AG09319 (cell line): ENCODE results near the gene SCFD1.

Experiments used
- DNase-seq: peaks from one replicate; pipeline ENCODE4 v3.0.0-alpha.2; 2010; ENCODE audit warnings: low read depth; ENCODE audit errors: extremely low read depth
- TF ChIP-seq, protein P1 (sequence below): IDR thresholded peaks from 2 replicates; pipeline ENCODE4 v1.5.1; 2011; ENCODE audit warnings: low read depth, mild to moderate bottlenecking, inconsistent platforms, low read length, moderate library complexity

SCFD1 gene

GRCh38 chr14:30759172-30760125, 137.3 kb downstream of the SCFD1 start:
- TF ChIP-seq, protein P1, sequence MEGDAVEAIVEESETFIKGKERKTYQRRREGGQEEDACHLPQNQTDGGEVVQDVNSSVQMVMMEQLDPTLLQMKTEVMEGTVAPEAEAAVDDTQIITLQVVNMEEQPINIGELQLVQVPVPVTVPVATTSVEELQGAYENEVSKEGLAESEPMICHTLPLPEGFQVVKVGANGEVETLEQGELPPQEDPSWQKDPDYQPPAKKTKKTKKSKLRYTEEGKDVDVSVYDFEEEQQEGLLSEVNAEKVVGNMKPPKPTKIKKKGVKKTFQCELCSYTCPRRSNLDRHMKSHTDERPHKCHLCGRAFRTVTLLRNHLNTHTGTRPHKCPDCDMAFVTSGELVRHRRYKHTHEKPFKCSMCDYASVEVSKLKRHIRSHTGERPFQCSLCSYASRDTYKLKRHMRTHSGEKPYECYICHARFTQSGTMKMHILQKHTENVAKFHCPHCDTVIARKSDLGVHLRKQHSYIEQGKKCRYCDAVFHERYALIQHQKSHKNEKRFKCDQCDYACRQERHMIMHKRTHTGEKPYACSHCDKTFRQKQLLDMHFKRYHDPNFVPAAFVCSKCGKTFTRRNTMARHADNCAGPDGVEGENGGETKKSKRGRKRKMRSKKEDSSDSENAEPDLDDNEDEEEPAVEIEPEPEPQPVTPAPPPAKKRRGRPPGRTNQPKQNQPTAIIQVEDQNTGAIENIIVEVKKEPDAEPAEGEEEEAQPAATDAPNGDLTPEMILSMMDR, result no peak
- no peak for DNase-seq

- DNase-seq, result no peak
- TF ChIP-seq, protein P1, result no peak
Measured at GRCh38 chr14:30763891-30764290, 141.8 kb downstream of the SCFD1 start.

GRCh38 chr14:30767624-30768023, 145.5 kb downstream of the SCFD1 start:
- TF ChIP-seq, protein P1, result no peak
- no peak for DNase-seq

GRCh38 chr14:30768791-30769190, 146.7 kb downstream of the SCFD1 start:
- TF ChIP-seq, protein P1, result no peak

DNA sequence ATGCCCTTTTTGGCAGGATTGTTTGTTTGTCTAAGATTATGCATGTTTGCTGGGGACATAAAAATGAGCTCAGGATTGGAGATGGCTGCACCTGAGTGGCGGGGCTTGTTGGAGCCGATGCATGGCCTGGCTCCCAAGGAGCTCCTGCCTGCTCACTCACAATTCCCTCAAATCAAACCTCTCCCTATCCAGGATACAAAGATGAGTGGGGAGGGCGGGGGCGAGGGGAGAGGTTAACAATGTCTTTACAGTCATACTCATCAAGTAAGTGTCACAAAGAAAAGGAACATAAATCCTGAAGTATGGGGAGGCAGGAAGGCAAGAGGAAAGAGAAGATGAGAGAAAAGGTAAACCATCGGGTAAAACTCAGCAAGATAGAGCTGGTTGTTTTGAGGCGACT, 148.3 kb downstream of the SCFD1 start:
- TF ChIP-seq, protein P1, result no peak
- DNase-seq, result no peak

More at GRCh38 chr14:30768791-30769190, 146.7 kb downstream of the SCFD1 start:
- DNase-seq, result no peak

DNA sequence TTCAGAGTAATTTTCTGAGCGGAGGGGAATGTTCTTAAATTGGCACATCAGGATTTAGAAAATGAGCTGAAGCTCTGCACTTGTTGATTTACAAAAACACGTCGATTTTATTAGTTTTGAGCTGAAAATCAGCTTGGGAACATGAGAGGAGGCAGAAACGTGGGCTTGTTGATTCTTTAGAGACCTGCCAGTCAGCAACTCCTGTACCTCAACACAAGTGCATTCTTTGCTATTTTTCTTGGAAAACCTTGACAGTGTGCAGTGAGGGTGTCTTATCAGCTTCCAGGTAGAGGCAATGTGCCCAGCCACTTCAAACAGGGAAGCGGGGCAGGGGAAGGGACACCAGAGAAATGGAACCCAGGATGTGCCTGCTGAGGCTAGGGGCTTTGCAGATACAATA, 149.5 kb downstream of the SCFD1 start:
- no peak for DNase-seq
- TF ChIP-seq, protein P1, result no peak

DNA sequence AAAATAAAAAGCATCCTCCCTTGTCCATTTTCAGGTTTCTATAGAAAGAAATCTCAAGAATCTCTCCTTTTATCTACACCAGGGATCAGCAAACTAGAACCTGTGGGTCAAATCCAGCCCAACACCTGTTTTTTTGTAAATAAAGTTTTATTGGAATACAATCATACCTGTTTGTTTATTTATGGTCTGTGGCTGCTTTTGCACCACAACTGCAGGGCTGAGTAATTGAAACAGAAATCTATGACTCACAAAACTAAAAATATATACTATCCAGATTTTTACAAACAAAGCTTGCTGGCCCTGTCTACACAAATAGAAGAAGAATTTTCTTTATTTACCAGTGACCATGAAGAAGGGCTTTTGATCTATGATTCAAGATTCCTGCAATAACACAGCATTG, 157.1 kb downstream of the SCFD1 start:
- no peak for DNase-seq
- TF ChIP-seq, protein P1, result no peak
